Activated T-cell treated with anti-CD3 and anti-CD28 coated beads for 4 hours (primary cell): Measurements from ENCODE around the gene OBSCN.
"Not testable (repeated sequence)": the region's sequence is repeated elsewhere in the genome, so short reads cannot be mapped to it uniquely, and the experiment has no call there.

ENCODE experiments used
- DNase-seq: peaks from one replicate; pipeline ENCODE4 v3.0.0-alpha.2; 2020

OBSCN gene

GRCh38 chr1:228172591-228173527, 35.0 kb upstream of the OBSCN start:
- DNase-seq, result no peak

GRCh38 chr1:228173528-228174481, 34.0 kb upstream of the OBSCN start:
- not testable (repeated sequence) for DNase-seq

GRCh38 chr1:228174482-228175315, 33.1 kb upstream of the OBSCN start:
- DNase-seq, result no peak

- DNase-seq, result no peak
Observed at GRCh38 chr1:228175316-228176023, 32.4 kb upstream of the OBSCN start.

- no peak for DNase-seq
Observed at GRCh38 chr1:228176024-228176395, 31.8 kb upstream of the OBSCN start.

GRCh38 chr1:228176461-228177182, 31.2 kb upstream of the OBSCN start:
- DNase-seq, result no peak

- no peak for DNase-seq
Observed at GRCh38 chr1:228177183-228177475, 30.7 kb upstream of the OBSCN start.

- no peak for DNase-seq
Observed at GRCh38 chr1:228177721-228178710, 29.8 kb upstream of the OBSCN start.

- DNase-seq, result no peak
Observed at GRCh38 chr1:228178737-228179684, 28.8 kb upstream of the OBSCN start.

GRCh38 chr1:228180271-228180958, 27.4 kb upstream of the OBSCN start:
- DNase-seq, result no peak

- no peak for DNase-seq
Observed at GRCh38 chr1:228180959-228181644, 26.7 kb upstream of the OBSCN start.

GRCh38 chr1:228181645-228182034, 26.2 kb upstream of the OBSCN start:
- no peak for DNase-seq

- DNase-seq, result no peak
Observed at GRCh38 chr1:228182296-228183030, 25.4 kb upstream of the OBSCN start.

- DNase-seq, result no peak
Observed at GRCh38 chr1:228184152-228184551, 23.7 kb upstream of the OBSCN start.

GRCh38 chr1:228185641-228185965, 22.2 kb upstream of the OBSCN start:
- DNase-seq, result no peak

GRCh38 chr1:228188249-228188648, 19.6 kb upstream of the OBSCN start:
- not testable (repeated sequence) for DNase-seq

- no peak for DNase-seq
Observed at GRCh38 chr1:228190182-228190581, 17.7 kb upstream of the OBSCN start.
